Renal cortical epithelial cell (primary cell): Measurements from ENCODE around the gene DDX41. TPM values are rescaled to one million over a fixed set of nuclear protein-coding genes. Genes with fewer than 3 reads are reported as not detected.

Source experiments
- DNase-seq: peaks from one replicate; pipeline ENCODE4 v3.0.0-alpha.2; 2011; ENCODE audit warnings: low read depth
- total RNA-seq: library from RNA; depleted of rRNA; stranded (reverse); fragments of >200 nt; gene quantifications from 2 replicates; pipeline ENCODE4 v1.2.3, GENCODE V29; 2014

The DDX41 gene
- total RNA-seq, 1 donor from 2014 or later, result 141 TPM

- DNase-seq, result no peak
These were observed 47.8 kb downstream of the DDX41 start for GRCh38 chr5:177468685-177469628.

GRCh38 chr5:177468329-177468684 lies 48.5 kb downstream of the DDX41 start:
- DNase-seq, result no peak

GRCh38 chr5:177467436-177467835 lies 49.3 kb downstream of the DDX41 start:
- DNase-seq, result no peak

GRCh38 chr5:177466861-177467260 lies 49.9 kb downstream of the DDX41 start:
- no peak for DNase-seq

- DNase-seq, result no peak
These were observed 51.7 kb downstream of the DDX41 start for GRCh38 chr5:177465044-177465443.

- DNase-seq, result no peak
These were observed 54.6 kb downstream of the DDX41 start for GRCh38 chr5:177462021-177462670.

Other genes starting within 250 kb of the DDX41 start
- 13.5 and 23.0 TPM in 2 replicates for gene RAB24, start 213.2 kb downstream of the DDX41 start, total RNA-seq
- 52.0 and 115 TPM in 2 replicates for gene PRELID1, start 213.2 kb downstream of the DDX41 start, total RNA-seq
- gene MXD3, start 205.1 kb downstream of the DDX41 start, total RNA-seq, result 1.4 and 3.6 TPM in 2 replicates
- 242 and 337 TPM in 2 replicates for gene LMAN2, start 165.3 kb downstream of the DDX41 start, total RNA-seq
- gene RGS14, start 159.0 kb downstream of the DDX41 start, total RNA-seq, result 11.1 and 30.2 TPM in 2 replicates
- 0.05 TPM in 1 of 2 replicates, not detected in the other for gene SLC34A1, start 132.5 kb downstream of the DDX41 start, total RNA-seq
- not detected in 2 replicates for gene PFN3, start 116.3 kb downstream of the DDX41 start, total RNA-seq
- 3.1 and 5.9 TPM in 2 replicates for gene F12, start 107.4 kb downstream of the DDX41 start, total RNA-seq
- 21.3 and 31.1 TPM in 2 replicates for gene GRK6, start 90.3 kb downstream of the DDX41 start, total RNA-seq
- gene PRR7, start 70.1 kb downstream of the DDX41 start, total RNA-seq, result 9.4 and 11.0 TPM in 2 replicates
- gene DBN1, start 43.3 kb downstream of the DDX41 start, total RNA-seq, result 191 and 241 TPM in 2 replicates
- 103 and 161 TPM in 2 replicates for gene PDLIM7, start 19.4 kb downstream of the DDX41 start, total RNA-seq
- gene DOK3, start 7.1 kb downstream of the DDX41 start, total RNA-seq, result 0.17 and 13.6 TPM in 2 replicates
- 7.3 and 25.4 TPM in 2 replicates for gene FAM193B, start 37.6 kb upstream of the DDX41 start, total RNA-seq
- gene TMED9, start 75.2 kb upstream of the DDX41 start, total RNA-seq, result 168 and 181 TPM in 2 replicates
- 31.6 and 36.2 TPM in 2 replicates for gene B4GALT7, start 83.2 kb upstream of the DDX41 start, total RNA-seq